ENCODE data around the gene SASH1.

DNA sequence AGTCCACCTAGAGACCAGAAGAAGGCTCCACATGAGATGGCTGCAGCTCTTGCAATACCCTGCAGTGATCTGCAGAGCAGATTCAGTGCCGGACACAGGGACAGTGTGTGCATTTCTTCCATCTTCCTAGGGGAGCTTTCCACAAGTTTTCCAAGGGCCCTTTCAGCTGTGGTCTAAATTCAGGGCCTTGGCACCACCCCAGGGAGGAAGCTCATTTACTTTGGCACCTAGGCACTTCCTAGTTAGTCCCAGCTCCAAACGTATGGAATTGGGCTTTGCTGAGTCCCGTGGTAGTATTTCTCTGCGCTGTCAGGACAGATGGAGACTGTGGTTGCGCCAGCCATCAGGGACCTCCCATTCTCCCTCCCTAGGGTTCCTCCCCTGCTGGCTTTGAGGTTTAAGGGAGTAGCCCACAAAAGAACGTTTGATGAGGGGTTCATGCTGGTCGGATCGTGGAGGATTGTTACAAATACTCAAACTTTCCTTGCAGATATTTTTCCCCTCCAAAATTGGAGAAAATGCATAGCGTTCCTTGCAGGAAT is 221.9 kb downstream of the SASH1 start:
- TF ChIP-seq, protein P1, sequence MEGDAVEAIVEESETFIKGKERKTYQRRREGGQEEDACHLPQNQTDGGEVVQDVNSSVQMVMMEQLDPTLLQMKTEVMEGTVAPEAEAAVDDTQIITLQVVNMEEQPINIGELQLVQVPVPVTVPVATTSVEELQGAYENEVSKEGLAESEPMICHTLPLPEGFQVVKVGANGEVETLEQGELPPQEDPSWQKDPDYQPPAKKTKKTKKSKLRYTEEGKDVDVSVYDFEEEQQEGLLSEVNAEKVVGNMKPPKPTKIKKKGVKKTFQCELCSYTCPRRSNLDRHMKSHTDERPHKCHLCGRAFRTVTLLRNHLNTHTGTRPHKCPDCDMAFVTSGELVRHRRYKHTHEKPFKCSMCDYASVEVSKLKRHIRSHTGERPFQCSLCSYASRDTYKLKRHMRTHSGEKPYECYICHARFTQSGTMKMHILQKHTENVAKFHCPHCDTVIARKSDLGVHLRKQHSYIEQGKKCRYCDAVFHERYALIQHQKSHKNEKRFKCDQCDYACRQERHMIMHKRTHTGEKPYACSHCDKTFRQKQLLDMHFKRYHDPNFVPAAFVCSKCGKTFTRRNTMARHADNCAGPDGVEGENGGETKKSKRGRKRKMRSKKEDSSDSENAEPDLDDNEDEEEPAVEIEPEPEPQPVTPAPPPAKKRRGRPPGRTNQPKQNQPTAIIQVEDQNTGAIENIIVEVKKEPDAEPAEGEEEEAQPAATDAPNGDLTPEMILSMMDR (IDR thresholded peaks at IDR 0.05) = no peak
- no peak for TF ChIP-seq POLR2AphosphoS5 (IDR thresholded peaks at IDR 0.05; ENCODE audit: low read depth, low read length)
- TF ChIP-seq, protein P2, sequence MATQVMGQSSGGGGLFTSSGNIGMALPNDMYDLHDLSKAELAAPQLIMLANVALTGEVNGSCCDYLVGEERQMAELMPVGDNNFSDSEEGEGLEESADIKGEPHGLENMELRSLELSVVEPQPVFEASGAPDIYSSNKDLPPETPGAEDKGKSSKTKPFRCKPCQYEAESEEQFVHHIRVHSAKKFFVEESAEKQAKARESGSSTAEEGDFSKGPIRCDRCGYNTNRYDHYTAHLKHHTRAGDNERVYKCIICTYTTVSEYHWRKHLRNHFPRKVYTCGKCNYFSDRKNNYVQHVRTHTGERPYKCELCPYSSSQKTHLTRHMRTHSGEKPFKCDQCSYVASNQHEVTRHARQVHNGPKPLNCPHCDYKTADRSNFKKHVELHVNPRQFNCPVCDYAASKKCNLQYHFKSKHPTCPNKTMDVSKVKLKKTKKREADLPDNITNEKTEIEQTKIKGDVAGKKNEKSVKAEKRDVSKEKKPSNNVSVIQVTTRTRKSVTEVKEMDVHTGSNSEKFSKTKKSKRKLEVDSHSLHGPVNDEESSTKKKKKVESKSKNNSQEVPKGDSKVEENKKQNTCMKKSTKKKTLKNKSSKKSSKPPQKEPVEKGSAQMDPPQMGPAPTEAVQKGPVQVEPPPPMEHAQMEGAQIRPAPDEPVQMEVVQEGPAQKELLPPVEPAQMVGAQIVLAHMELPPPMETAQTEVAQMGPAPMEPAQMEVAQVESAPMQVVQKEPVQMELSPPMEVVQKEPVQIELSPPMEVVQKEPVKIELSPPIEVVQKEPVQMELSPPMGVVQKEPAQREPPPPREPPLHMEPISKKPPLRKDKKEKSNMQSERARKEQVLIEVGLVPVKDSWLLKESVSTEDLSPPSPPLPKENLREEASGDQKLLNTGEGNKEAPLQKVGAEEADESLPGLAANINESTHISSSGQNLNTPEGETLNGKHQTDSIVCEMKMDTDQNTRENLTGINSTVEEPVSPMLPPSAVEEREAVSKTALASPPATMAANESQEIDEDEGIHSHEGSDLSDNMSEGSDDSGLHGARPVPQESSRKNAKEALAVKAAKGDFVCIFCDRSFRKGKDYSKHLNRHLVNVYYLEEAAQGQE (IDR thresholded peaks at IDR 0.05; ENCODE audit: insufficient read depth in 1 of 2, low read depth in 2 of 2, low read length in 1 of 2) = no peak
